MV-4-11 (cell line): ENCODE results near the gene CBS.
"Not testable (repeated sequence)": the region's sequence is repeated elsewhere in the genome, so short reads cannot be mapped to it uniquely, and the experiment has no call there.

Experiments
- DNase-seq: peaks from one replicate; lab custom pipeline; 2025; lab: John Stamatoyannopoulos, UW

The CBS gene

DNA sequence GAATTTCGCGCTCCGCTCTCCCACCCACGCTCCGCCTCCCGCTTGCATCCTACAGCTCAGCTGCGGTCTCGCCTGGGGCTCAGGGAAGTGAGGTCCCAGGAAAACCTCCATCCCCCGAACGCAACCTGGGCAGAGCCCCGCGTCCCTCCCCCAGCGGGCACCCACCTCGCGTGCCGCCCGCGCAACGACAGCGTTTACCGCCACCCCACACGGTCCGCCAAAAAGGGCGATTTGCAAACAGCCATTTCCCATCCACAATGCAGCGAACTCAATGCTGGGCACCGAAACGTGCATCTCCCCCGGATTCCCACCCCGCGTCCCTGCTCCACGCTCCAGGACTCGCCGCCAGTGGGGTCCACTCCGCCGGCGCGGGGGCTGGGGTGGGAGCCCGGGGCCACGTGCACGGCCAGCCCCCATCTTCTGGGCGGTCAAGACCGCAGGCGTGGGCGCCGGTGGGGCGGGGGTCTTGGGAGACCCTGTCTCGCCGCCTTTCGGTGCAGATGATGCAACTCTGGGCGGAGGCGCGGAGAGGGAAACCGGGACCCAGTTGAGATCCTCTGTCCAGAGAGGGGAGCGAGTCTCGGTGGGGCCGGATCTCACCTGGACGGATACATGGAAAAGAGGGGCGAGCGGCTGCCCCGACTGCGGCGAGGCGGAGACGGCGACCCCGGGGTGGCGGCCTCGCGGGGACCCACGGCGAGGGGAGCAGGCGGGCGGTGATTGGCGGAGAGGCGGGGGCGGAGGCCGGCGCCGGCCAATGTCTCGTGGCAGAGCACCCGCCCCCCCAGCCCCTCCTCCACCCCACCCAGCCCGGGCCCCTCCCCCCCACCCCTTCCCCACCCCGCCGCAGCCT is at the start of gene CBS:
Gene CBS, minus strand, starts transcription at position 666 of the 853 bp plus-strand sequence. CDS start 3,642 bp downstream, outside the sequence.
- not testable (repeated sequence) for DNase-seq

DNA sequence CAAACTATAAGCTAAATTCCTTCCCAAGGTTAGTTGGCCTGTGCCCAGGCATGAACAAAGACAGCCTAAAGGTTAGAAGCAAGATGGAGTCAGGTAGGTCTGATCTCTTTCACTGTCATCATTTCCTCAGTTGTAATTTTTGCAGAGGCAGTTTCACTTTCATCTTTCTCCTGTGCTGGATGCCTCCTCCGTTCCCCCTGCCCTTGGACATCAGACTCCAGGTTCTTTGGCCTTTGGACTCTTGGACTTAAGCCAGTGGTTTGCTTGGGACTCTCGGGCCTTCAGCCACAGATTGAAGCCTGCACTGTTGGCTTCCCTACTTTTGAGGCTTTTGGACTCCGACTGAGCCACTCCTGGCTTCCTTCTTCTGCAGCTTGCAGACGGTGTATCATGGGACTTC is 40.3 kb upstream of the CBS start:
- DNase-seq: not testable (repeated sequence)

DNA sequence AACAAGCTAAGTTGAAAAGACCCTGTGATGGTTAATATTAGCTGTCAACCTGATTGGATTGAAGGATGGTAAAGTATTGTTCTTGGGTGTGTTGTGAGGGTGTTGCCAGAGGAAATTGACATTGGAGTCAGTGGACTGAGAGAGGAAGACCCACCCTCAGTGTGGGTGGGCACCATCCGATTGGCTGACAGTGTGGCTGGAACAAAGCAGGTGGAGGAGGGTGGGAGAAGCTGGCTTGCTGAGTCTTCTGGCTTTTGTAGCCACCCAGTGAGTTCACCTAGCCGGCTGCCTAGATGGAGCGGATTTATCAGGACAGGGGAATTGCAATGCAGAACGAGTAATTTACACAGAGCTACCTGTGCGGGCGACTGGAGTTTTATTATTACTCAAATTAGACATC is 38.8 kb upstream of the CBS start:
- DNase-seq: not testable (repeated sequence)

DNA sequence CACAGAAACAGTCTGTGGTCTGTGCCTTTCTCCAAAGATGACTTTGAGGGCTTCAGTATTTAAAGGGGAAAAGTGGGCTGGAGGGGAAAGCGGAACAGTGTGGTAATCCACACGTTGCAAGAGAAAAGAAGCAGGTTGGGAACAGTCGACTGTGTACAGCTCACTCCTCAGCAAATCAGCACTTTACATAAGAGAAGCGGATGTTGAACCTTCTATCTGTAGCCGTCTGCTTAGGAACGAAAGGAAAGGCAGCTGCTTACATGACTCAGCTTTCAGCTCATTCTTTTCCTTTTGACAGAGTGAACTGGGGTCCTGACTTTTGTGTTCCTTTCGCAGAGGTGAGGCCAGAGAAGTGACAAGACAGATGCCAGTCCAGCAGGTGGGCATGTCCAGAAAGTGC is 33.4 kb upstream of the CBS start:
- DNase-seq: not testable (repeated sequence)

DNA sequence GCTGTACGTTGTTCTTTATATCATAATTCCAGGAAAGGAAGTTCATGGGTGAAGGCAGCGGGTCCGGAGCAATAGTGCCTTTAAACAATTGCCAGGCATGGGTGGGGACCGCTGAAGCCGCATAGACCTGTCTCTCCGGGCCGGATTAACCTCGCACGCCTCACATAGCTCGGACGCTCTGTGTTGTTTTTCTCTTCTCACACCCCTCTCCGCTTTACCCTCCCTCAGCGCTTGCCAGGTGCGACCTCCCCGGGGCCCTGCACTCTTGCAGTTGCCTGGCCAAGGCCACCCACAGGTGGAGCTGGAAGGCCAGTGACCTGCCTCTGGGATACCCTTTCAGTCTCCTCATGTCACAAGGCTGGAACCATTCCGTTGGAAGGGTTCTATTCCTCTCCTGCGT is 32.5 kb upstream of the CBS start:
- DNase-seq: not testable (repeated sequence)

DNA sequence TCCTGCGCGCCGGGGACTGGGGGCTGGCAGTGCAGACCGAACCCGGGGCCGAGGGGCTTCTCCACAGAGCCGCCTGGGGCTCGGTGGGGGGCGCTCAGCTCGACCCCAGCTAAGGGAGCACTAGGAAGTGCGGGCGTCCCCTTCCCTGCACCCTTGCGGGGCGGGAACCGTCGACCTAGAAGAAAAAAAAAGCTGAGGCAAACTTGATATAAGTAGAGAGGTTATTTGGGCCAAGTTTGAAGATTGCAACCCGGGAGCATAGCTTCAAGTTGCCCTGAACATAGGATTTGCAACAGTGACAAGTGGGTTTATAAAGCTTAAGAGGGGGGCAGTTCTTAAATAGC is 32.1 kb upstream of the CBS start:
- DNase-seq: not testable (repeated sequence)

DNA sequence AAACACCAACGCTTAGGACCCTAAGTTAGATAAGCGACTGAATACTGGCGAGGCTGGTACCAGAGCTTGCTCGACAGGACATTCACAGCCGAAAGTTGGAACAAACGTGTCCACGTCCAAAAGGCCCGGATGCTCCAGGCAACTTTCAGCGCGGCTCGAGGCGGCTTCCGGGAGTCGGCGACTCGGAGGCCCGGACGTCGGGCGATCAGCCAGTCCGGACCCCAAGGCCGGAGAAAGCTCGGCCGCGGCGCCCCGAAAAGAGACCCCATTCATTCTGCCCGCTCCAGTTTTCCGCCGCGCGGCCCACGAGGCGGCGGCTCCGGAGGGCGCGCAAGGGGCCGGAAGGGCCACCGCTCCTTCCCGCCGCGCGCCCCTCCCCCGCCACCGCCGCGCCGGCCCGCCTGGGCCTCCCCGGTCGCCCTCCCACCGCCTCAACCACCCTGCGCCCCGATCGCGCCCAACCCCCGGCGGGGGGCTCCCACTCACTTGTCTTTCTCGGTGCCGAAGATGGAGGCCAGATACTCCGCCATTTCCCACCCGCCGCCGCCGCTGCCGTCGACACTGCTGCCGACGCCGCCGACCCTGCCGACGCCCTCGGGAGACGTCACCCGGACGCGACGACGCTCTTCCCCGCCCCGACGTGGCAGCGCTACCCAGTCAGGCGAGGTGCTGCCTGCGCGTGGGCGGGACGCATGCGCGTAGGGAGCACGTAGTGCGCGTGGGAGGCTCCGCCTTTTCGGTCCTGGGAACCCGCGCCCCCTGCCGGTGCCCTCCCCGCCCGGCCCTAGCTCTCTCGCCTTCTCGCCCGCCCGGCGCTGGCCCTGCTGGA is 31.5 kb upstream of the CBS start, which contains the start of gene U2AF1:
Gene U2AF1, minus strand, starts transcription at position 606 of the 829 bp plus-strand sequence. Its CDS starts 76 bp downstream, at position 530.
- DNase-seq: not testable (repeated sequence)

DNA sequence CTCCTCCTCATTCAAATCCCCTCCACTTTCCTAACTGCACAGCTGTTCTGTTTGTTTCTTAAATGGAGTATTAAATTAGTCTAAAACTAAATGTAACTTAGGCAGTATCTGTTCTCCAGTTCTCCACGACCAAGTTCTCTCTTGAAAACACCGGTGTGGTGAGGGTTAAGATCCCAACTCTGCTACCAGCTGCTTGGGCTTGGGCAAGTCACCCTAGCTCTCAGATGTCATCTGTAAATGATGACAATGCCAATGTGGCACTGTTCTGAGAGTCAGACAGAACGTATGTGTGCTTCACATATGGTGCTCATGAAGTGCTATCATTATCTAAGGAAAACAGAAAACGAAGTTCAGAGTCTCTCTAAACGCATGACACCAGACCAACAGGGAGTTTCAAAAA is 29.0 kb upstream of the CBS start:
- DNase-seq: not testable (repeated sequence)

DNA sequence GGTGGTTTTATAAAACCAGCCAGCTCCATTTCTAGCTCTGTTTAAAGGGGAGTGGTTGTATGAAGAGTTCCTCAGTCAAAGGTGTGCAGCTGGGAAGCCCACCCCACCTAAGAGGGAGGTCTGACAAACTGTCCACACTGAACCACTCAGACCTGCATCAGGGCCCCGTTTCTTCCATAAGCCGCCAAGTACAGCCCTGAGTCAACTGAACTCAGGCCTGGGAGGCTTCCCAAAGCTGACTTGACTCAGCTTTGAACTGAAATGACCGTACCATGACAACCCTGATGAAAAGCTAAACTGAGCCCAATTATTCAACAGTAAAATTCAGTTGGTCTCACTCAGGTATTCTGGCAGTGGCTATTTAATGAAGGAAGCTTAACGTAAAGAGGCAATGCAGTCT is 26.6 kb upstream of the CBS start:
- DNase-seq: not testable (repeated sequence)

DNA sequence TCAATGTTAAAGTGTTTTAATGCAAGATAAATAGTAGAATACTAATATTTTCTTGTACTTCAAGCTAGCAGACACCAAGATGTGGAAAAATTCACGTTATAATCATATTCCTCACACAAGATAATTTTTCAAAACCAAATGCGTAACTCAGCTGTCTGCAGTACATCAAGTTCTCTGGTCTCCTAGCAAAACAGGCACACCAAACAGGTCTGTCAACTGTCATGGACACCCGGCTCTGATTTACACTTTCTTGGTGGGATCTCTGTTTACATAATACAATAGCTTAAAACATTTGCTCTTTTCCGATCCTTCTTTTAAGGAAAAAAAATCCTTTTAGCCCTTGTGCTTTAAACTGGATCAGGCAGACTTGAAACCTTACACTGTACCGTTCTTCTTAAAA is 26.0 kb upstream of the CBS start:
- DNase-seq: not testable (repeated sequence)

DNA sequence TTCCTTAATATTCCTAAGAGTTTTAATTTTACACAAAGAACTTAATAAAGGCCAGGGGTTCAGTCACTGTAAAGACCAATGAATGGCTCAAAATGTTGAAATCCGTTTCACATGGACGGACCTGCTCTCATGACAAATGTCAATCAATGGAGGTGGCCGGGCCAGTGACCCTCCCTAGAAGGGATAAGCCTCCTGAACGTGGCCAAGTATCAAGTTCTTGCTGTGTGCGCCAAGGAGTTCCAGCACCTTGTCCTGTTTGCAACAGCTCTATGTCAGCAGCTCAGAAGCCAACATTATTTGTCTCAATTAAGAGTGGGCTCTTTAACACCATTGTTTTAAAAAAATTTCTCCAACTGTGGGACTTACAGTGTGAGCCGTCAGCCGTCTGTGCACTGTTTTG is 25.4 kb upstream of the CBS start:
- DNase-seq: not testable (repeated sequence)

DNA sequence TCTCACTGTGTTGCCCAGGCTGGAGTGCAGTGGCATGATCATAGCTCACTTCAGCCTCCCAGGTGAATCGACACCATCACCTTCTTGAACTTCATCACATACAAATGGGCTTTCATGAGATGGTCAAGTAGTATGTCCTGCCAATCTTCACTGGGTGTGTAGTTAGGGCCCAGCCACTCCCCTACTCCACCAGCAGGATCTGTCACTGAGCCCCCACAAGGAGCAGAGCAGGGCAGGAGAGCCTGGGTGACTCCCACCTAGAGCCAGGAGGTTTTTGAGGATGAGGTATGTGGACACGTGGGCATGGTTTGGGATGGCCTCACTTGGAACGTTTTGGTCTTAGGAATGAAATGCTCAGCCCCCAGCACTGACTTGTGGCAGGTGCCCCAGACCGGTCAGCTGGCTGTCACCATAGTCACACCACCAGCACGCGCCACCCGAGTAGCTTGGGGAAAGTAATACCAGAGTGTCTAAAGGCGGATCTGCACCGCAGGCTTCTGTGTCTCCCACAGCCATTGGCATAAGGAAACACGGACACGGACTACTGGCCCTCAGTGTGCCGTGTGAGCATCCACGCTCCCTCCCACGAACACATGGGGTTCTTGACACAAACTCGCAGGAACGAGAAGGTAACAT is 16.5 kb upstream of the CBS start:
- DNase-seq: not testable (repeated sequence)

DNA sequence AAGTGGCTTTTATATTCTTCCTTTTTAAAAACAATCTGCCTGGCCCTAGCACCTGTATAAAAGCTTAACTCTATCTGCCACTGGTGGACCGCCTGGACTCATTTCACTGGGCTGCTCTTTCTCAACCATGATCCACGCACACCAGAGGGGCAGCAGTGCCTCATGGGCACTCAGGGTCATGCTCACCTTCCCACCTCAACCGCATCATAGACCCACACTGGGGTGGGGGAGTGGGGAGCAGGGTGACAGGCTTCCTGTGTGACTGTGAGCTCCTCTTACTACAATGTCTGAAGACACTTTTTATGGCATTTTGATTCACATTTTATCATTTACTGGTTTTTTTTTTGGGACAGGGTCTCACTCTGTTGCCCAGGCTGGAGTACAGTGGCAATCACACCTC is 15.3 kb upstream of the CBS start:
- DNase-seq: not testable (repeated sequence)

DNA sequence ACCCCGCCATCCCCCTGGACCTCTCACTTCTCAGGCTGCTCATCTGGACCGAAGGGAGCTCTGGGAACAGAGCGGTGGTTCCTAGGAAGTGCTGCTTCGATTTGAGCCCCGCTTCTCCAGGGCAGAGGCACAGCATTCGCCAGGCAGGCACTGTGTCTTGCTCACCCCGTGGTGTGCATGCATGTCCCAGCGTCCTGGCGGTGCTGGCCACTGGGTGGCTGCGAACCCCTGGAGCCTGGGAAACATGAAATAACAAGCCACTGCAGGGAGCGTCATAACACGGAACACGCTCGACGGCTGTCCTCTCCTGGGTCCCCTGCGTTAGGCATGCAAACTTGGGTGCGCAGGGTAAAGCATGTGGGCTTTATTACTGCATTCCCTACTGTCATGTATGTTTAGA is 13.8 kb upstream of the CBS start:
- not testable (repeated sequence) for DNase-seq

DNA sequence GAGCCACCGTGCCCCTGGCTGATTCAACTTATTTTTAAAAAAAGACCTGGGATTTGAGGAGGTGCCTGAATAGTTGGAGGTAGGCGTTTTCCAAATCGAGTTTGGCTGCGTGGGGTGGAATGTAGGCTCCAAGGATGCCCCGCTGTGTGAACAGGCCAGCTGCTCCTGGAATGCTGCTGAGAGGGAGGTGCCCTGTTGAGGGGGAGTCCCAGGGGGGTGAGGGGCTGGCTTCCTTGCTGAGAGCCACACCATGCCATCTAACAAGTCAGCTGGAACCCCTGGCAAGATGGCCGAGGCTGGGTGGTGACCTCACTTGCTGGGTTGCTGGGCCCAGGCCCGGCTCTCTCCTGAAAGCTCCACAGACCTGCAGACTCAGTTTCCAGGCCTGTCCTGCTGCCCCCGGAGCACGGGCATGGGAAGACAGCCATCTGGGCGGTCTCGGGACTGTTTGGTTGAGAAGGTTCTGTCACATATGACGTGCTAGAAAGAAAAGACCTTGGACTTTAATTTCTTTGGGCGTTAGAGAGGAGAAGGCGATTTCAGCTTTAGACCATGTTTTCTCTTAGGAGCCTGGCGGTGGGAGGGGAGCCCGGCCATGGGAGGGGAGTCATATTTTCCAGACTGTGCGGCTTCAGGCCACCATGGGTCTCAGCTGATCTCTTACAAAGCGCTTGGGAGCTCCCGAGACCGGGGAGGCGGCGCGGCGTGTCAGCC is 7.1 kb upstream of the CBS start:
- DNase-seq: not testable (repeated sequence)

DNA sequence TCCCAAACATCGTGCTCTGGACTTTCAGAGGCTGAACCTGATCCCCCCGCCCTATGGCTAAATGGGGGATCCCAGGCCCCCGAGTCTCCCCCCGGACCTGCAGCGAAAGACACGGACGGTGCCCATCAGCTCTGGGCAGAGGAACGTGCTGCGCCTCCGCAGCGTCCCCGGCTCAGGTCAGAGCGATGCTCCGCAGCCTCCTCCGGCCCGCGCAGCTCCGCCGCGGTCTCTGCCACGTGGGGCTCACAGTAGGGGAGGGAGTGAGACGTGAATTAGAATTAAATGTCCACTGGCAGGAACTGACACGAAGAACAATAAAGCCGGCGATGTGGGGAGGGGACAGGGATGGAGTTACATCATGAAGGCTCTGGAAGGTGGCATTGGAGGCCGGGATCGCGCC is 1.0 kb upstream of the CBS start:
- DNase-seq: not testable (repeated sequence)

DNA sequence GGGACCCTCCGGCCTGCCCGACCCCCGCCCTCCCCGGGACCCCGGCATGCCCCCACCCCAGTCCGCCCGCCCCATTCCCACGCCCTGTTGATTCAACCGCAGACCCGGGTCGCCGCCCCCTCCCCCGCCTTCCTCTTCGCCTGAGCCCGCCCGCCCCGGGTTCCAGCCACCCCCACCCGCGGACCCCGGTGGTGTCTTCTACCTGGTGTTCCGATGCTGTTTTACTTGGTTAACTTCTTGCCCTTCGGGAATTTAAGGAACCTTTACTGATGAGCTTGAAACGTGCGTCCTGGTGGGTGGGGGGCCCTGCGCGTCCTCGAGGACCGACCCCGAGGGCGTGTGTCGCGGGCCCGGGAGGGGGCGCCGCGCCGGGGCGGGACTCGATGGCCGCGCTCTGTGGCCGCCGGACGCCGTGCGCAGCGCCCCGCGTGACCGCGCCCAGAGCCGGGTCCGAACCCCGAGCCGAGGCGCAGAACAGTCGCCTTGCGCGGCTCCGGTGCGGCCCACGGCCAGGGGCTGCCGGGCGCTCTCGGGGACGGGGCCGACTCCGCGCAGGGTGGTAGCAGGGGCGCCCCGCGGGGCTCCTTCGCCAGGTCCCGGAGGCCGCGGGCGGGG is 495 bp upstream of the CBS start:
- DNase-seq: not testable (repeated sequence)

DNA sequence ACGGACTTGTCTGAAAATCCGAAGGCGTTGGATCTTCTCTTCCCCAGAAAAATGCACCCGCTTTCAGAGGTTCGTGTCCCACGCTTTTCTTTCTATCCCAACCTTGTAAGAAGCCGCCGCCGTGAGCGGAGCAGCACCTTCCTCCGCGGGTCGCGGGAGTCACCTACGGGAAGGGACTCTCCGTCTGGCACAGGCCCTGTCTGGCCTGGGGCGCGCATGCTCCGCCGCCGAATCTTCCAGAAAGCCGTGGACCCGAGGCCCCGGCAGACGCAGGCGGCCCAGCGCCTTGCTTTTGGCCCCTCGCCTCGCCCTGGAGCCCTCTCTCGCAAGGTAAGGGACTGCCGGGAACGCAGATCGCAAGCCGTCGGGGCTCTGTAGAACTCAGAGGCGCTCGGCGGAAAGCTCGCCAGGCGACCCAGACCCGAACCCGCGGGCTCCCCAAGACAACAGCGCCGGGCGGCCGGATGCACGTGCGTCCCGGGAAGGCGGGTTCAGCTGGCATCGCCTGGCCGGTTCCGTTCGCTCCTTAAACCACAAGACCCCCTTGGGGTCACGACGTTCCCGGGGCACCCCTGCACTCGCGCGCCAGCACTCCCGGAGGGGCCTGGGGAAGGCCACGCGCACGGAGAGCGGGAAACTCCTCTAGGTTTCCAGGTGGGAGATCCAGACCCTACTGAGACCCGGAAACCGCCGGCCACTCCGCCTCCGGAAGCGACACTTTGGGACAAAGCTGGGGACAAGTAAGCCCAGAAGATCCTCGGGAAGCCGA is 1.1 kb downstream of the CBS start:
- not testable (repeated sequence) for DNase-seq

DNA sequence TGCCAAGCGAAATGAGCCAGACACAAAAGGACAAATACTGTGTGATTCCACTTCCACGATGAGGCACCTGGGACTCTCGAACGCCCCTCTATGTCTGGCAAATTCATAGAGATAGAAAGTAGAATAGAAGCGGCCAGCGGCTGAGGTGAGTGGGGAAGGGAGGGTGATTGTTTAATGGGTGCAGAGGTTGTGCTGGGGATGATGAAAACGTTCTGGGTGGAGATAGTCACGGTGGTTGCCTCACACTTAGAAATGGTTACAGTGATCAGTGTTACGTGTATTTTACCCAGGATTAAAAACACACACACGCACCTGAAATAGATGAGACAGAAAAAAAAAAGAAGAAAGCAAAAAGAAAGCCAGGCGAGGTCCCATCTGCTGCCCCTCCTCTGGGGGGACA is 2.9 kb downstream of the CBS start:
- DNase-seq: not testable (repeated sequence)

DNA sequence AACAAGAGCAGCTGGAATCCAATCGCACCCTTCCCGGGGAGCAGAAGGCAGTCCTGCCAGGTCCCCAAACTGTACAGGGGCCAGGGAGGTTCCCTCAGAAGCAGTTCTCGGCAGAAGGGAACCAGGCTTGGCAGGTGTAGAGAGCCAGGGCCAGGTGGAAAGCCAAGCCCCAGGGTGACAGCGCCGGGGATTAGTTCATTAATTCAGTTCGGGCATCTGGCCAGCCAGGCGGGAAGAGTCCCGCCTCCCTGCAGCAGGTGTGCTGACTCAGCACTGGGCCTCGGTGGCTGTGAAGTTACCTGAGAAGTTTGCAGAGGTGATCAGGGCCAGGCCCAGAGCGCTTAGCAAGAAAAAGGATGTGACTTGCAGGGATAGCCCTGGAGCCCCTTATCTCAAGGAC is 6.0 kb downstream of the CBS start:
- not testable (repeated sequence) for DNase-seq
